Activated effector memory CD4-positive, alpha-beta T cell treated with Interleukin-2 at 50 U/mL for 16 hours (primary cell): ENCODE measurements around the gene ARHGEF6.

Source experiments
- DNase-seq: peaks from one replicate; pipeline ENCODE4 v3.0.0-alpha.2; 2020

Gene ARHGEF6

GRCh38 chrX:136745215-136746173 is 35.2 kb downstream of the ARHGEF6 start:
- DNase-seq: no peak

DNA sequence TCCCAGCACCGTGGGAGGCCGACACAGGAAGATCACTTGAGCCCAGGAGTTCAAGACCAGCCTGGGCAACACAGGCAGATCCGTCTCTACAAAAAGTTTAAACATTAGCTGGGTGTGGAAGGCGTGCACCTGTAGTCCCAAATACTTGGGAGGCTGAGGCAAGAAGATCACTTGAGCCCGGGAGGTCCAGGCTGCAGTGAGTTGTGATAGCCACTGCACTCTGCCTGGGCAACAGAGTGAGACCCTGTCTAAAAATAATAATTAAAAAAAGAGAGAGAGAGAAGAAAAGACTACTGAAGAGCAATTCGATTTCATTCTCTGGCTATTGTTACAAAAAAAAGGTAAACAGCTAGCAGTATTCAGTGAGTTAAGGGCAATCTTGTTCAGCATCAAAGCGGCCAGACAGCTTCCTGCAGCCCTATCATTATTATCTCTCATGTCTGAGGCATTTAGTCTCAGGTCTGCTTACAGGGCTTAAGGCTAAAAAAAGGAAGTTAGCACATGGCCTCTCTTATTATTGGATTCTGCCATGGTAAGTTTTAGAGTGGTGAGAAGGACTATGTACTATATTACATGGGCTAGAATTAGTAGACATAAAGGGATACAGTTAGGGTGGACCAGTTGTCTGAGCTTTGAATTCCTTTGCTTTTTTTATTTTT is 37.9 kb downstream of the ARHGEF6 start:
- no peak for DNase-seq

DNA sequence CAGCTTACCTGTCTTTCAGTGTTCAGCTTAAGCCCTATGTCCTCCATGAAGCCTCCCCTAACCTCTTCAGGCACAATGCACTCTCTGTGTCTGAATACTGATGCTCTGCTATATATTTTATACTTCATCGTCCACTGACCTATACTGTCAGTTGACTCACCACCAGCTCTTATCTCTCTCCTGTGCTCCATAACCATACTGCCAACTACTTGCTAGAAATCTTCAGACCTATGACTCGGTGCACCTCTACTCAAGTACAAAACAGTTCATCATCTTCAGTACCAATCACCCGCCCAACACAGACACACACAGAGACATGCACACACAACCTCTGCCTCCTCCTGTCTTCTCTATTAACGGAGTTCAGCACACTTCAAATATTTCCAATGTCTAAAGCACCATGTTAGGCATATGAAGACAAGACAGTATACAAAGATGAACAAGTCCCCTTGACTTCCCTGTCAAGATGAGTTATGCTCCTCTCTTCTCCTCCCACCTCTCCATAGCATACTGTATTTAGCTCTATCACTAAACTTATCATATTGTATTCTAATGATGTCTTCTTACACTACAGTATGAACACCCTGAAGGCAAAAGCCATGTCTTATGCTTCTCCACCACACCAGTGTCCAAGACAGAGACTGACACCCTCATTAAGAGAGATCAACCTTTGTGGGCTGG is 42.5 kb downstream of the ARHGEF6 start:
- no peak for DNase-seq

- no peak for DNase-seq
Measured at GRCh38 chrX:136736690-136737089, 44.0 kb downstream of the ARHGEF6 start.

DNA sequence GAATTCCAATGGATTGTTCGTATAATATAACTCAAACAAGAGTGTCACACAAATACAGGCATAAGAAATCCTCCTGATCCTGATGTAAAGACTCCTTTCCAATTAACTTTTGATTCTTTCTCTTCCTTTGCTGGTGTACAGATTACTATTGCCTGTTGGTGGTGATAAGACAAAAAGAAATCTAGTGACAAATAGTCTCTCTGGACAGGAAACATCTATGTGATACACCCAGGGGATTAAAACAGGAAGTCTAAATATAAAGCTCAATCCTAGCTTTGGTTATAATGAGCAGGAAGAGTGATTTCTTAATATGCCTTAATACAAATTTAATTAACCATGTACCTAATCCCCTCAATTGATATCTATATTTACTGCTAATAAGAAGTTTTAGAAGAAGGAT is 45.1 kb downstream of the ARHGEF6 start:
- DNase-seq: no peak

GRCh38 chrX:136733613-136734012 is 47.1 kb downstream of the ARHGEF6 start:
- no peak for DNase-seq

DNA sequence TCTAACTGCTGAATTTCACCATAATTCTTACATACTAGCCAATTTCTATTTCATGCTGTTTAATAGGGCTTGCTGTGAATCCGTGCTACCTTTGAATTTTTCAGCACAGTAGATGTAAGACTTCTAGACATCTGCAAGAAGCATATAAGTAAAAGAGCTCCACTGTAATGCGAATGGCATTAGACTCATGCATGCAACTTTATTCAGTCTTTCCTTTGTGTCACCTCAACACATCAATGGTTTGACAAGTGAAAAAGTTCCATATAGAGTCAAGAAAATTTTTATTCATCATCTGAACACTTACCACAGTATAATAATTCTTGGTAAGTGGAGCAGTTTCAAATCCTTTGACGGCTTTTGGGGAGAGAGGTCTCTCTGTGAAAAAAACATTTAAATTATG is 48.9 kb downstream of the ARHGEF6 start:
- DNase-seq: no peak

DNA sequence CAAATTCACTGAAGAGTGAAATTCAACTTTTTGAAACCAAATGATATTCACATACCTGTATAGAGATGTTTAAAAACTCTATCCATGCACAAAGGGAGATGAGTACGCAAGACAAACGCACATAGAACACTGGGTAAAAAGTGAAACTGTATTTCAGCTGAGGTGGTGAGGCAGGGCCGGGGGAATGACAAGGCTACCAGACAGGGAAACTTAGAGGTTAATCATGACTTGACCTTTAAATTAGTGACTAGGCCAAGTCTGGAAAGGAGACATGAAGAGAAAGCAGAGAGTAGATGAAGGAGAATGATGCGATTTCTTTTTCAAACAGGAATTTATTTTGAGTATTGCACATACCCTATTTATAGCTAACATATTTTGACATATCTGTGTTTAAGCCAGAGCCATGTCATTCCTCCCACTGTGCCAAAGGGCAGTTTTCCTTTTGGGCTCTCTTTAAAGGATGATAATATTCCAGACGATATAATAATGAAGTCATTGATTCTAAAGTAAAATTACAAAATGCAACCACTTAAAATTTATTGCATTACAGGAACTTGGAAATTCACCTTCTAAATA is 49.4 kb downstream of the ARHGEF6 start:
- no peak for DNase-seq

DNA sequence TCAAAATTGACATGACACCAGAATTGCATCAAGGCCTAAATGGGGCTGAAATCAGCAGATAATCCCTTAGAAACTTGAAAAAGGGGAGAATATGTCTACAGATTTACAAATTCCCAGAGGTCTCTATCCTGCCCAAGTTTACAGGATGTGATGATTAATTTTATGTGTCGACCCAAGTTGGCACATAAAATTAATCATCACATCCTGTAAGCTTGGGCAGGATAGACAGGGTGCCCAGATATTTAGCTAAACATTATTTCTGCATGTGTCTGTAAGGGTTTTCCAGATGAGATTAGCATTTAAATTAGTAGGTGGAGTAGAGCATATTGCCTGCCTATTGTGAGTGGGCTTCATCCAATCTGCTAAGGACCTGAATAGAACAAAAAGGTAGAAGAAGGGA is 52.3 kb downstream of the ARHGEF6 start:
- no peak for DNase-seq

GRCh38 chrX:136725441-136726104 is 55.2 kb downstream of the ARHGEF6 start:
- DNase-seq: no peak

- no peak for DNase-seq
Measured at GRCh38 chrX:136718091-136718490, 62.6 kb downstream of the ARHGEF6 start.

DNA sequence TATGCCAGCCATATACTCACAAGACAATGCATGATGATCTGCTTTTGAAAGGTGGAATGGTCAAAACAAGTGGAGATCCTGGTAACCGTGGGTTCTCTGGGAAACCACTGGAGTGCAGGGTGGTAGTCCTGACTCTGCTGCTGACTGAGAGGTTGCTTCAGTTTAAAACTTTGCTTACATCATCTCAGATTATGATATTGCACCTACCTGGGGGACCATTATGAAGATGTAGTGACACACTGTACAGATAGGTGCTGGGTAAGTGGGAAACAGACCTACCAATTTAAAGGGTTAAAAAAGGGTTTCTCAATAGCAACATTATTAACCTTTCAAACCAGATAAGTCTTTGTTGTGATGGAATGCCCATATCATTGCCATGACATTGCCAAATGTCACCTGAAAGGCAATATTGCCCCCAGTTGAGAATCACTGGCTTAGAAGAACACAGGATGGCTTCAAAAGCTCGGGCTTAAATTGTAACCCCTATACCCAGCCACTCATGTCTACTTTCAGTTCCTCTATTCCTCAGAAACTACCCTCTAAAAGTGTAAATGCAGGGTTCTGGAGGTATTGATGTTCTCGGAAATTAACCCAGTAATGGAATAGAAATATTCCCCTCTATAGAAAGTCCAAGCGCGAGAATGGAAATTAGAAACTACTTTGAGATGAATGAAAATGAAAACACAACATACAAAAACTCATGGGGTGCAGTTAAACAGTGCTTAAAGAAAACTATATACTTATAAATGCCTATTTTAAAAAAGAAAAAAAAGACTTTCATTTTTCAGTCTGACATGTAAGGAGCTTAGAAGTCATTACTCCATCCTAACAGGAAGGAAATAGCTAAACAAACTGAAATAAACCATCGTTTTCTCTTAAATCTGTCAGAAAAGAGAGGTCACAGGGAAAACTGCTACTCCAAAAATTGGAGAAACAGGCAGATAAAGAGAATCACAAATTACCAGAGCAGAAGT is 65.8 kb downstream of the ARHGEF6 start:
- no peak for DNase-seq

GRCh38 chrX:136712650-136713310 is 68.0 kb downstream of the ARHGEF6 start:
- no peak for DNase-seq

- peak; percentile 9 for DNase-seq
Measured at GRCh38 chrX:136711147-136711546, 69.6 kb downstream of the ARHGEF6 start.

GRCh38 chrX:136710325-136710951 is 70.3 kb downstream of the ARHGEF6 start:
- no peak for DNase-seq

DNA sequence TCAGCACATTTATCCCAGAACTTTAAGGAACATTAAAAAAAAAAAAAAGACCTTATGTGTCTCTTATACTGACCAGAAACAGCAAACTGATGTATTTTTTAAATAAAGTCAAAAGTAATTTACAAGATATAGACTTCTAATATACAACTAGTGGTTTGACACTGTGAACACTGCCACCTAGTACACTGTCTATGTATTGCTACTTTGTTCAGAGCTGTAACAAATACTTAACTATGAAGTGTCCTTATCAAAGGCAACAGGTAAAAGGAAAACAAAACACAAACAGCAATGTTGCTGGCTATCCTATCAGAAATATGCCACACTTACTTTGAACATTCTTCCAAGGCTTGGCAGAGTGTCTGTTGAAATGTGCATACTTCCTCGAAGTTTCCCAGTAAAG is 72.4 kb downstream of the ARHGEF6 start:
- no peak for DNase-seq

GRCh38 chrX:136697156-136697555 is 83.6 kb downstream of the ARHGEF6 start:
- no peak for DNase-seq

GRCh38 chrX:136694431-136695087 is 86.2 kb downstream of the ARHGEF6 start:
- no peak for DNase-seq

DNA sequence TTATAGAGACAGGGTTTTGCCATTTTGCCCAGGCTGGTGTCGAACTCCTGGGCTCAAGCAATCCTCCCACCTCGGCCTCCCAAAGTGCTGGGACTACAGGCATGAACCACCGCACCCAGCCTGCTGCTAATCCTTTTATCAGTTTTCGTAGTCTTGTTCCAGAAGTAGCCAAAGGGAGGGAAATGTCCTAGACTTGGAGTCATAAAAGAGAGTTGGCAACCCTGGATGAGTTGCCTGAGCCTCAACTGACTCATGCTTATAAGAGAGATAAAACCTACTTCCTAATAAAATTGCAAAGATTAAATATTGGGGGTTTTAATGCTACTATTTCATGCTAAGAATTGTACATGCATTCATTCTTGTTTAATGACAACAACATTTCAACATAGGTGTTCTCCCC is 88.5 kb downstream of the ARHGEF6 start:
- no peak for DNase-seq
